ELF-1 (cell line): ENCODE measurements around the gene CKS2.
"Not testable (repeated sequence)": the region's sequence is repeated elsewhere in the genome, so short reads cannot be mapped to it uniquely, and the experiment has no call there.

Experiments used
- DNase-seq: peaks from one replicate; pipeline ENCODE4 v3.0.0-alpha.2; 2016; ENCODE audit warnings: low read depth, low spot score

CKS2 gene

GRCh38 chr9:89311346-89312221 lies 589 bp downstream of the CKS2 start:
- peak; percentile 39 for DNase-seq

DNA sequence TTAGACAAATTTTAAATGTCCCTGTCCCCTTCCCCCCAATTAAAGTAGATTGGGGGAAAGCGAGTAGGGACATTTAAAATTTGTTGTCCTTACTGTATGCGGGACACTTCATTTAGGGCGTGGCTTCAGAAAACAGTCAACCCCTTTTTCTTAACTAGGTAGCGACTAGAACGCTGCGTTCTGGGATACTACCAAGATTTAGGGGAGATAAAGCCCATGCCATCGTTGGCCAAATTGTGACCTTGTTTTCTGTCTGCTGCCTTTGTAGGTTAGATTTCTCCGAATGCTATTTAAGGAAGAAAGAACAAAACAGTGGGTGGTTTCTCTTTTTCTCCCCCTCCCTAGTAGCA lies 1.2 kb downstream of the CKS2 start:
- DNase-seq, result peak; percentile 36

DNA sequence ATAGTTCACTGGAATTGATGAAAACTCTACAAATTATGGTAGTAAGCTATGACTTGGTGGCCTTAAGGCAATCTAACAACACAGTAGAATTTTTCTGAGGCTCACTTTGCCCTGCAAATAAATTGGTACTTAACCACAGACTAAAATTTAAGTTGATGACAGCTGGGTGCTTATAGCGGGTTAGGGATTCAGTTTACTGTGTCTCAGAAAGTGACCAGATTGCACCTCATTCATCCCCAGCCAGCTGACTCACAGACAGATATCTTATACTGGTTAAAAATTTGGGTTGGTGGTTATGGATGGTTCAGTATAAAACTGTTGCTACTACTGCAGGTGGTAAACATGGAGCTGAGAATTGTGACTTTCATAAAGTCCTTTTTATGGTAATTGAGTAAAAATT lies 2.8 kb downstream of the CKS2 start:
- no peak for DNase-seq

DNA sequence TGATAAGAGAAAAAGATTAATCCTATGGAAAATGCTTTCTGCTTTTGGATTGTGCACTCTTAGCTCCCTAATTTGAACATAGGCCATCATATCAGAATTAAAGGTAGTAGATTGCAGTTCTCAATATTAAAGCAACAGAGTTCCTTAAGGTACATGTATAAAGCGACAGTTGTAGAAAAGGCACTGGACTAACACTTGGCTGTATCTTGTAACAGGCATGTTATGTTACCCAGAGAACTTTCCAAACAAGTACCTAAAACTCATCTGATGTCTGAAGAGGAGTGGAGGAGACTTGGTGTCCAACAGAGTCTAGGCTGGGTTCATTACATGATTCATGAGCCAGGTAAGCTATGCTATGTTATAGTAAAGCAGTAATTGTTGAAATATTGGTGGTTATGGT lies 4.0 kb downstream of the CKS2 start:
- no peak for DNase-seq

GRCh38 chr9:89315482-89315881 lies 4.5 kb downstream of the CKS2 start:
- DNase-seq, result no peak

DNA sequence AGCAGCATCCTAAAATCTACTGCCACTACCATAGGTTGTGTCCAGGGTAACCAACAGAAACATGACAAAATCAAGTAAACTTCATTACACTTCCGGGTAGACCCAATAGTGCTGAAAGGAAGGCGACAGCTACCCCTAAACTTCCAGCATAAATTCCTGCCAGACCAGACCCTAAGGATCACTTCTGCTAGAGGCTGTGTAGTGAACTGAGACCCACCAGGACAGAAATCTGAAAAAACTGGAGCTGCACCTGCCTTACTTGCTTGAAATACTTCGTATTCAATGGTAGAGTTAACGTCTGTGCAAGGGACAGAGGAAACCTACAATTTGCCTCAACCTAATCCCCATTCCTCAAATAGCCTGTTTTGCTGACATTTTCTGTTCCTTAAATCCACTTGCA lies 6.3 kb downstream of the CKS2 start:
- DNase-seq, result peak; percentile 27

GRCh38 chr9:89318123-89319014 lies 7.4 kb downstream of the CKS2 start, which contains the start of gene SECISBP2:
TSS of gene SECISBP2 (plus strand) at chr9:89318500. CDS start at chr9:89318577, 77 bp downstream.
- peak; percentile 98 for DNase-seq

GRCh38 chr9:89319015-89319905 lies 8.3 kb downstream of the CKS2 start:
- DNase-seq, result peak; percentile 25

DNA sequence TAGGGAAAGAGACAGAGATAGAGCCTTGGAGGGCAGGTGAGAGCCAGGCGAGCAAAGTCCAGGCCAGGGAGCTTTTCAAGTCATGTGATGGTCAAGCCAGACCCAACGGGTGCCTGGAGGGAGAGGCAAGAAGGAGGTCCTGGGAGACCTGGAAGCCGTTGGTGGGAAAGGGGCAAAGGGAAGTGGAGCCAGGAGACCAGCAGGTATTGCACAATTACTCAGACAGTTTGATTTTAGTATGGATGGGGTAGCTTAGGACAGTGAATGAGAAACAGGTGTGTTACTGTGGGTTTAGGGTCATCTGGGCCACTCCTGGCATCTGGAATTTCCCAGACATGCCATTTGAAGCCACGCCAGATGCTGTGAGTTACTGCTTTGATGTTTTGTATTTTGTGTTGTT lies 12.4 kb downstream of the CKS2 start:
- peak; percentile 10 for DNase-seq

DNA sequence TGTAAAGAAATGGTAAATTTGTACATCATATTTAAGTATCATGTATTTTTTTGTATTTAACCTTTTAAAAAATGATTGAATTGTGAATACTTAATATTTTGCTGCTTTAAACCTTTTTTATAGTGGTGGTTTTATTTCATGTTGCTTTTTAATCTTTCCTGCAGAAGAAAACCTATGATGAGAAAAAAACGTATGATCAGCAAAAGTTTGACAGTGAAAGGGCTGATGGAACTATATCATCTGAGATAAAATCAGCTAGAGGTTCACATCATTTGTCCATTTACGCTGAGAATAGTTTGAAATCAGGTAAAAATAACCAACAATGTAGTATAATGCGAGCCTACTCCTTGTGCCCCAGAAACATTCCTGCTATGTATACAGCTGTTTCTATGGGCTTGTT lies 14.7 kb downstream of the CKS2 start:
- no peak for DNase-seq

DNA sequence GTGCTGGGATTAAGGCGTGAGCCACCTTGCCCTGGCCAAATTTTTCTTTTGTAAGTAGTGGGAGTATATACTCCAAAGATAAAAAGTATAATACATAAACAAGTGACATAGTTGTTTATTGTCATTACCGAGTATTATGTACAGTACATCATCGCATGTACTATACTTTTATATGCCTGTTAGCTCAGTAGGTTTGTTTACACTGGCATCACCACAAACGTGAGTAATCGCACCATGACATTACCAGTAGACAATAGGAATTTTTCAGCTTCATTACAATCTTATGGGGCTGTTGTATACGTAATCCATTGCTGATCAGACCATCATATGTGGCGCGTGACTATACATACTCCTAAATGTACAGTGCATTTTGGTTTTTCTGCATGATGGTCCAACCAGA lies 17.1 kb downstream of the CKS2 start:
- no peak for DNase-seq

DNA sequence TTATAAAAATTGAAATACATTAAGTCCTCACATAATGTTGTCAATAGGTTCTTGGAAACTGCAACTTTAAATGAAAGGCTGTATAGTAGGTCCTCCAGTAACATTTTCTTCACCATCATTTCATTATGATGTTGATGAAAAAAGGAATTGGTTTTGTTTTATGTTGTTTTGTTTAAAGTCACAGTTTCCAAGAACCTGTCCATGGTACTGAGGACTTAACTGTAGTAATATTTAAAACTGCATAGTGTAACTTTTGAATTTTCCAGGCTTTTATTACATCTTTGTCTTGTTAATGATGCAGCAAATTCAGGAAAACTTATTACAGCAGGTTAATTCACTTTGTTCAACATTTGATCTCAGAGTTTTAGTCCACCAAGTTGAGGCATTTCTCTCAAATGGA lies 18.9 kb downstream of the CKS2 start:
- no peak for DNase-seq

- no peak for DNase-seq
Measured at GRCh38 chr9:89330513-89330912, 19.5 kb downstream of the CKS2 start.

GRCh38 chr9:89339807-89340206 lies 28.8 kb downstream of the CKS2 start:
- DNase-seq, result no peak

DNA sequence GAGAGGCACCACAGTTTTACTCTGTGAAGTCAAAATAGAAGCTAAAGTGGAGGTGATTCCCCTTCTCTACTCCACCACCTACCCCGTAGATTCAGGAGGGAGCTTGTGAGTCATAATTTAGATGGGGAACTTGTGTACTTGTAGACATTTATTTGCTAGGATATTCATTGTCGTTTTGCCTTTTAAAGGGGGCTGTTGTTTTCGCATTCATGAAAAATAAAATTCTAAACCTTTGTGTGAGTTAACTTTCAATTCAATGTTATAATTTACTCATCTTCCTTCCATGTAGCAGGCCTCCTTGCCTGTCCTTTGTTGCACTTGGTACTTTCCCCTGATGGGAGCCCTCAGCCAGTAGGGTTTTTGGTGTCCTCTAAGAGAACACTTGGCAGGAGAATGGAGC lies 29.3 kb downstream of the CKS2 start:
- no peak for DNase-seq

DNA sequence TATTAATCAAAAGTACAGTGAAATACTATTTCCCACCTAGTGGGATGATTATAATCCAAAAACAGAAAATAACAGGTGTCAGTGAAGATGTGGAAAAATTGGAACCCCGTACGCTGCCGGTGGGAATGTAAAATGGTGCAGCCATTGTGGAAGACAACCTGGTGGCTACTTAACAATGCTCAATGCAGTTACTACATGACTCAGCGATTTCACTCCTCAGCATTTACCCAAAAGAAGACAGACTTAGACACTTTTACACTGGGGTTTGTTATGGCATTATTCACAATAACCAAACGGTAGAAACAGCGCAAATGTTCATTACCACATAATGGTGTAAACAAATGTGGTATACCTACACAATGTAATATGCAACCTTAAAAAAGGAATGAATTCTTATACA lies 31.2 kb downstream of the CKS2 start:
- no peak for DNase-seq

GRCh38 chr9:89342948-89343347 lies 32.0 kb downstream of the CKS2 start:
- no peak for DNase-seq

GRCh38 chr9:89343812-89344211 lies 32.8 kb downstream of the CKS2 start:
- not testable (repeated sequence) for DNase-seq

- DNase-seq, result no peak
Measured at GRCh38 chr9:89345476-89345875, 34.5 kb downstream of the CKS2 start.

- no peak for DNase-seq
Measured at GRCh38 chr9:89346696-89347095, 35.7 kb downstream of the CKS2 start.

- DNase-seq, result no peak
Measured at GRCh38 chr9:89347651-89348050, 36.7 kb downstream of the CKS2 start.

GRCh38 chr9:89349607-89350006 lies 38.6 kb downstream of the CKS2 start:
- no peak for DNase-seq
